Epithelial cell of proximal tubule (primary cell): ENCODE results near the gene DSN1. TPM values are rescaled to one million over a fixed set of nuclear protein-coding genes. Genes with fewer than 3 reads are reported as not detected.

Experiments used
- DNase-seq: peaks from one replicate; pipeline ENCODE4 v3.0.0-alpha.2; 2011; ENCODE audit warnings: low read depth
- H3K4me3 ChIP-seq: 2 replicates; pipeline ENCODE4 v1.5.1; 2011; ENCODE audit warnings: low read depth, mild to moderate bottlenecking, low read length
- CTCF ChIP-seq: conservative IDR thresholded peaks from 2 replicates; pipeline ENCODE4 v1.5.1; 2012; ENCODE audit warnings: low read depth, mild to moderate bottlenecking, low read length
- total RNA-seq: library from RNA; depleted of rRNA; stranded (reverse); fragments of >200 nt; gene quantifications from 2 replicates; pipeline ENCODE4 v1.2.3, GENCODE V29; 2015

DSN1 gene
- total RNA-seq, 1 donor from 2014 or later = 19.8 TPM

DNA sequence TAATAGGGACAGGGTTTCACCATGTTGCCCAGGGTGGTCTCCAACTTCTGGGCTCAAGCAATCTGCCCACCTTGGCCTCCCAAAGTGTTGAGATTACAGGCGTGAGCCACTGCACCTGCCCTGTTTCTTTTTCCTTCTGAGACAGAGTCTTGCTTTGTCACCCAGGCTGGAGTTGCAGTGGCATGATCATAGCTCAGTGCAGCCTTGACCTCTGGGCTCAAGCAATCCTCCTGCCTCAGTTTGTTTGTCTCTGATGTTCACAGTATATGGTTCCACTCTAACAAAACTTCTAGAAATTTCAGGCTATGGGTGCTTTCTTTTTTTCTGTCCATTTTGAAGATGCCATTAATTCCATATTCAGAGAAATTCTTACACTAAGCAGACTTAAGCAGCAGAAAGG lies 60.8 kb downstream of the DSN1 start:
- no peak for TF ChIP-seq CTCF
- DNase-seq = no peak
- H3K4me3 ChIP-seq = no peak overlapping the region

DNA sequence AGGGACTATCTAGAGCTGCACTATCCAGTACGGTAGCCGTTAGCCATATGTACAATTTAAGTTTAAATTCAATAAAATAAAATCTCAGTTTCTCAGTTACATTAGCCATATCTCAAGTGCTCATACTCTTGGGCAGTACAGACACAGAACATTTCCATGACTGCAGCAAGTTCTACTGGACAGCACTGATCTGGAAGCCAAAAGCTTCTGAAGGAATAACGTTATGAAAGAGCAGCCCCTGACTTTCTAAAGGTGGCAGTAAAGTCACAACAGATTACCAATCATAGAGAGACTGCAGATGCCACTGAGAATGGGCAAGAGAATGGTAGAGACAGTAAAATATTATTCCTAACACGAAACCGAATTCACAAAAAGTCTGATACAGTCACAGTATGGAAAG lies 64.4 kb downstream of the DSN1 start:
- no peak for TF ChIP-seq CTCF
- H3K4me3 ChIP-seq = no peak overlapping the region
- DNase-seq = no peak

- no peak for TF ChIP-seq CTCF
- no peak for DNase-seq
- no peak overlapping the region for H3K4me3 ChIP-seq
These were observed 70.0 kb downstream of the DSN1 start for GRCh38 chr20:36703530-36703929.

Other genes with a start within 250 kb of the DSN1 start
- gene MYL9, start 232.2 kb downstream of the DSN1 start, total RNA-seq = 31.7 and 39.4 TPM in 2 replicates
- gene TGIF2, start 200.2 kb downstream of the DSN1 start, total RNA-seq = 13.4 and 22.0 TPM in 2 replicates
- 142 and 190 TPM in 2 replicates for gene RAB5IF, start 168.0 kb downstream of the DSN1 start, total RNA-seq
- gene SLA2, start 127.6 kb downstream of the DSN1 start, total RNA-seq = not detected in 2 replicates
- gene NDRG3, start 27.7 kb downstream of the DSN1 start, total RNA-seq = 16.7 and 17.3 TPM in 2 replicates
- gene TLDC2, start 102.4 kb upstream of the DSN1 start, total RNA-seq = 0.17 and 1.1 TPM in 2 replicates
- gene SAMHD1, start 177.9 kb upstream of the DSN1 start, total RNA-seq = 21.0 and 22.0 TPM in 2 replicates